Right kidney (tissue), 1 donor: ENCODE results near the gene GNG12.

Experiments
- DNase-seq: peaks from one replicate; pipeline ENCODE4 v3.0.0-alpha.2; 2016

Gene GNG12

DNA sequence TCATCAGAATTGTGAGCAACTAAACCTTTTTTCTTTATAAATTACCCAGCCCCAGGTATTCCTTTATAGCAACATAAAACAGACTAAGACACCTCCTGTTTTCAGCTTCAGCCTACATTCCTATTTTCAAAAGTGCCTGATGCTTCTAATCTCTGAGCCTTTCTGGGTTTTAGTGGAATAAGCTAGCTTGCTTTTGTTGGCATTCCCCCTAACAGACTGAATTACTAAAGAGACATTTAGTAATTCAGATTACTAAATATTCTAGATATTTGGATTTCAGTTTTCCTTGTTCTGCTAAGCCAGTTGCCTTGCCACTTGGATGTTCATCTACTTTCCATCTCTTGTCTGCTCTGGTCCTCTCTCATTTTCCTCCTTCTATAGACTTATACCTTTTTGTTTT lies 10.5 kb upstream of the GNG12 start:
- no peak for DNase-seq

DNA sequence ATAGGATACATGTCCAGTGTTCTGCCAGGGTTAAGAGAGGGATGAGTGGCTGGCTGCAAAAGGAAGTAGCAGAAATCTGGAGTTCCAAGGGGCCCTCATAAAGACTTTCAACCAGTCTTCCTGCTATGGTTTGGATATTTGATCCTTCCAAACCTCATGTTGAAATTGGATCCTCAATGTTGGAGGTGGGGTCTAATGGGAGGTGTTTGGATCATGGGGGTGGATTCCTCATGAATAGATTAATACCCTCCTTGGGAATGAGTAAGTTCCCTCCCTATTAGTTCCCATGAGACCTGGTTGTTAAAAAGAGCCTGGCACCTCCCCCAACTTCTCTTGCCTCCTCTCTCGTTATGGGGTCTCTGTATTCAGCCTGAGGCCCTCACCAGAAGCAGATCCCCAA lies 10.1 kb upstream of the GNG12 start:
- no peak for DNase-seq

DNA sequence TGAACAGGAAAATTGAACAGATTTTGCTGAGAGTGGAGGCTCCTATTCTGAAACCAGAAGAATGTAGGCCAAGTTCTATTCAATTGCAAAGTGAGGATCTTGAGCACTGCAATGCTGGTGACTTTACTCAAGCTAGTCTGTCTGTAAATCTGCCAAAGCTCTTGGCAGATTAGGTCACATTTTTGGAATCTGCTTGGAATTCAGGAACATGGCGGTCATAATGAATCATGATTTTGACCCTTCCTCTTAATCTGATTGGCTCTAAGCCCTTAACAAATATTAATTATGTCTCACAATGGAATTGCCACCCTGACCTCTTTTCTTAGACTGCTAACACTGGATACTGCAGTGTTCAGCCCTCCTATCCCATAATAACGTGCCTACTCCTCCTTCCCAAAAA lies 7.2 kb upstream of the GNG12 start:
- DNase-seq = no peak

DNA sequence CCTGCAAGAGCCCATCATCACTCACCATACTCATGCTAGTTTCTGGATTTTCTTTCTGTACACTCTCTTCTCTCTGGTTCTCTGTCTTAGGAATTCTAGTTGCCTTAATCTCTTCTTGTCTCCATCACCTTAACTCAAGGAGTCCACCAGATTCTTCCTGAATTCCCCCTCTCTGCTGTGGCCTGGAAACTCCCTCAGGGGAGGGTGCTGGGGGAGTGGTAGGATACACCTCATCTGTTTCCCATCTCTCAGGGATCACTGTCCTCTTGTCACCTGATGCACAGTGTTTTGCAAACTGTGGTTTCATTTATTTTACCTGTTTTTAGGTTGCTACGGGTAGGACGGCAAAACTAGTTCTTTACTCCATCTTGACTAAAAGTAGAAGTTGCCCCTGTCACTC lies 6.6 kb upstream of the GNG12 start:
- DNase-seq = no peak

DNA sequence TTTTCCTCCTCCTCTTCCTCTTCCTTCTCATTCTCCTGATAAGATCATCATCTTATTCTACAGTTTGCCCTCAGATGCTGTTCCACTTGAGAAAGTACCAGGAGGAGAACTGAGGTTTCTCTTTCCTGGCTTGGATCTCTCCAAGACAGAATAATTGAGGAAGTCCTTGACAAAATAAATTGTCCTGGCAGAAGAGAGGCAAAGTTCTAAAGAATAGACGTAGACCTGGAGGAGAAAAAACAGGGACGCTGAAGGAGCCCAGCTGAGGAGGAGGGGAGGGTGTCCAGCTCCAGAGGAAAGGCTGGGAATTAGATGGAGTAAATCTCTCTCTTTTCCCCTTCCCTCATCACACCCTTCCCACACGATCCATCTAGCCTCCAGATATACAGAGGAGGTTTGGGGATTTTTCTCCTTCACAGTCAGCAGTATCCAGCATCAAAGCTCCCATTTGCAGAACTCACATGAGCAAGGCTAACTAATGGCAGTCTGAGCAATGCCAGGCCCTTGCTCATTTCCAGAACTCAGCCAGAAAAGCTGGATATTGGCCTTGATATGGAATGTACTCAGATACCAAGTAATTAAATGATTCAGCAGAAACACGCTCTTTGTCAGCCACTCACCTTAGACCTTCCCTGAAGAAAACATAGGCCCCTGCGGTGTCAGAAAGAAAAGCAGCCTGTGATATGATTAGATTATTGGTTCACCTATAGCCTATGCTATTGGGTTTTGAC lies 5.1 kb upstream of the GNG12 start:
- no peak for DNase-seq

DNA sequence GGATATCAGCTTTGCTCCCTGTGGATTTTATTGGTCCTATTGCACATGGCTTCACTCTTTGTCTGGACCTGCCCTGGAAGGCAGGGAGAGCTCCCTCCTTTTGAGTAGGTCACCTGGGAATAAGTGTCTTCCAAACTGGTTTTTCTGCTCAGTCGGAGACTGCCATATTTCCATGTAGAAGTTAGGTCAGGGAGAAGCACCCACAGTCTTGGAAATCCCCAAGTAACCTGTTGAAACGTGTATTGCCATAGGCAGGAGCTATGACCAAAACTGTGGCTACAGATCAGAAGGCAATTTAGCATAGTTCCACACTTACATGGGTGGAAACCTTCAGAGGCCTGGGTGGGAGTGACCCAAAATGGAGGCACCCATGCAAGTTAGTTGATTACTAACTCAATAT lies 3.5 kb upstream of the GNG12 start:
- no peak for DNase-seq

DNA sequence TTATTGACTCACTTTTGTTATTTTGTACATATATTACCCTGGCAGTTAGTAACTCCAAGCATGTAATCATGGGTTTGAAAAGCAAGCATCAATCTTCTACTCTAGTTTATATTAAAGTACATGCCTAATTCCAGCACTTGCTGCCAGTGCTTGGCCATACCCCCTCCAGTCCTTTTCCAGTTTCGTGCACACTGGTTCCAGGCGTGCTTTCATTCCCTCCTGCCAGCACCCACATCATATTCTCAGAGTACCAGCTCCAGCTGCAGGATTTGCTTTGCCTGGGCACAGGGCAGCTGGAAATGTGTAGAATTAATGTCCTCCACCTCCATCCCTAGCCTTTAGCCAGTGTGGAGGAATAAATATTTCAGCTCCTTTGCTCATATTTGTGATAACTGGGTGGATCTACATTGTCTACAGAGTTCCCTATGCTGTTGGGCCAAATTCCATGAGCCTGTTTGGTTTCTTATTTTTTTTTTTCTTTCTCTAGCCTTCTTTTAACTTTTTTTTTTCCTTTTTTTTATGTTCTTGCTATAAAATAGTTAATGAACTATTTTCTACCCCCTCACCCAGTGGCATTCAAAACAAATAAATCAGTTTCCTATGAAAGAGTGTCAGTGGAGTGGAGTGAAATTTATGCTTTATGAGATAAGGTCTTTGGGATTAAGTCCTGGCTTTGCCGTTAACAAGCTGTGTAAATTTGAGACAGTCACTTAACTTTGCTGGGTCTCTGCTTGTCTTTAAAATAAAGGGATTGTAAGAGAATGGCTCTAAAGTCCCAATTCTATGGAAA lies 2.6 kb upstream of the GNG12 start:
- no peak for DNase-seq

DNA sequence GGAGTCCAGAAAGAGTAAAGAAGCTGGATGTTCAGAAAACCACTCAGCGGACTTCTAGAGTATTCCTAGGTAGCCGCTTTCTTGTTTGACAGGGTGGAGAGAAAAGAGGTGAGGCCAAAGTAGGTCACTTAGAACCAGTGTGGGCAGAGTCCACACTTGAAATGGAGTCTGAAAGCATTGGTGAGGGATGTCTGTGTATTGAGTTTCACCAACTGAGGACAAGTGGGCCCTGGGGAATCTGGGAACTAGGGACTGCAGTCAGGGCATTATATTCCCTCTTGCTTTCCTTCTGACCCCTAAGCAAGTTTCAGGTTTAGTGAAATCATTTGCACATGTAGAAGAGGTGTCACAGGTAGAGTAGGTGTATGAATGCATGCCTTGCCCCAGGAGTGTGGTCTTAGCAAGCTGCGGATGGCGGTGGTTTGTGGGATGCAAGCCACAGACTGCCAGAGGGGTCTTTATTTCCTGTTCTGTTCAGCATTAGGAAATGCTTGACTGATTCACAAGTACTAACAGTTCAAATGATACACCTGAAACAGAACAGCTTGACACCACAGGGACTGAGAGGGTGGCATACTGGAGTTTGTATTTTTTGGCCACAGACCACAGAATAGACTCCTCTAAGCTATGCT lies 1.1 kb upstream of the GNG12 start:
- peak; percentile 18 for DNase-seq

DNA sequence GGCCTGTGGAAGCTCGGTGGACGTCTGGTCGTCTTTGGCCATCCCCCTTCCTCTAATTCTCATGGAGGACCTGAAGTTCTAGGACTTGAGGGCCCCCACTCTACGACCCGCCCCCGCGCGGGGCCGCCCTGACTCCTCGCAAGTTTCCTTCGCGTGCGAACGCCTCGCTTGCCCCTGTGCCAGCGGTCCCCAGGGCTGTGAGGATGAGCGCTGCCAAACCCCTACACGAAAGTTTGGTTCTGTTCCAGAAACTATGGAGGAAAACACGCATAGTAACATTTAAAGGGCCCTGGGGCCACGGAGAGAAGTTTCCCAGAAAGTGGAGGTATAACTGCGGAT lies 304 bp upstream of the GNG12 start:
- no peak for DNase-seq

DNA sequence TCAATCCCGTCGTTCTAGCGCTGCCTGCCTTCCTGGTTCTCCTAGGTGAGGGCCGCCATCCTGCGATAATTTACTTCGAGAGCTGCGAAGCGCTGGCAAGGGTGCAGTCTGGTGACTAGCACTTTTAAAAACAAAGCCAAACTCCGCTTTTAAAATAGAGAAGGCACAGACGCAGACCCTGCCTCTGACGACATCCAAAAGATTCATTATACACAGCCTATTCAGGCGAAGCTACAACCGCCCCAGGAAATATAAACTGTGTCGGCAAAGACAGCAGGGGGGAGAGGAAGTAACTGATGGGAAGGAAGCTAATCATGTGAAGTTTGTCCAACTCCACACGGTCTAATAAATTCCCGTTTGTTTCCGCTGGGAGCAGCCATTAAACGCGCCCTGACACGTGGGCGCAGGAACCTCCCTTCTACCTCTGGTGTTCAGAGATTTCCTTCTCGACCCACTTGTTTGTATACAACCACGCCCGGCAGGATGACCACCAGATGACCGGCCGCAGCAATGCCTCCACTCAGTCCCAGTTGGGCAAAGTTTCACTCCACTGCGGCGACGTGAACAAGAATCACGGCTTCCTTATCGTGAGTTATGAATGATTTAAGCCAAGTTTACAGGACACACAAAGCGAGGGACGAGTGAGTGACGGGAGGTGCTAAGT lies 1.3 kb downstream of the GNG12 start:
- peak; percentile 79 for DNase-seq

DNA sequence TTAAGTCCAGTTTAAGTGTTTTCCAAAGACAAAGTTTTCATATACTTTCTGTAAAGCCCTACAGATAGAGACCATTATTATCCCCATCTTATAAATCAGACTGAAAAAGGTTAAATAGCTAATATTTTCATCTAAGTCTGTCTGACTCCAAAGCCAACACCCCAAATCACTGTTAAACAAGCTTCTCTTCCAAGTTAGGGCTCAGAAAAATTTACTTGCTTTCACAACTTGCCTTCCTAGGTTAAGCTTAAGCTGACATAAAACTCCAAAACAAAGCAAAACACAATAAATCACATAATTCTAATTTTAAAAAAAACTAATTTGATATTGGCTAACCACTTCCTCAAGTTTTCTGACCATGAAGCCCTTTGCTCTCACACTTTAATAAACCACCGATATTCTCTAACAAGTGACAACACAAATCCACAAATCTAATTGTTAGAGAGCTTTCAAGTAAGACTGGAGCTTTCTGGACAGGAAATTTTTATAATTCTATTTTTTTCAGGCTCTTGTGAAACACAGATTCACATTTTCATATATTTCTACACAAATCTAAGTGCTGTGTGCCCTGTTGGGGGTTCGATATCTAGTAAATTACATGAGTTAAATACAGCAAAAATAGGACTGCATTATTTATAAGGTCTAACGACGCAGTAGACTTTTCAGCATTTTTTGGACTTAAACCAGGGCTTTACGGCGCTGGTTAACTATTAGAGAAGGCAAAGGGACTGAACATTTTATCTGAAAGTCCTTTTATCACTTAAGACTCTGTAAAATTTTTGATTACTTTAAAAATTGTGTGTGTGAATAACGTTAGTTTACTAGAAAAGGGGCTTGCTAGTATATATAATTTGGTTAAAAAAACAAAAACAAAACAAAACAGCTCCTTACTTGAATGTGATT lies 2.1 kb downstream of the GNG12 start:
- DNase-seq = peak; percentile 31

DNA sequence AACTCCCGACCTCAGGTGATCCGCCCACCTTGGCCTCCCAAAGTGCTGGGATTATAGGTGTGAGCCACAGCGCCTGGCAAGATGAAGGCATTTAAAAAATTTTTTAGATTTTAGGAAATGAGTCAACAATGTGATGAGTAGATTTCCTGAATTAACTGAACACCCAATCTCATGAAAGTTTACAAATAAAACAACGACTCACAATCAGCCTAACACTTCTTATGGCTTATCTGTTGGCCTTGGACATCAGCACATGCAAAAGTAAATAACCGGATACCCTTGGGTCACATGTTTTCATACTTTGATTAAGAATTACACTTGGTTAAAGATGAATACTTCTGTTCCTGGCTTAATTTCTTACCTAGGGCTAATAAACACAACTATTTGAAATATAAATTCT lies 3.0 kb downstream of the GNG12 start:
- no peak for DNase-seq

DNA sequence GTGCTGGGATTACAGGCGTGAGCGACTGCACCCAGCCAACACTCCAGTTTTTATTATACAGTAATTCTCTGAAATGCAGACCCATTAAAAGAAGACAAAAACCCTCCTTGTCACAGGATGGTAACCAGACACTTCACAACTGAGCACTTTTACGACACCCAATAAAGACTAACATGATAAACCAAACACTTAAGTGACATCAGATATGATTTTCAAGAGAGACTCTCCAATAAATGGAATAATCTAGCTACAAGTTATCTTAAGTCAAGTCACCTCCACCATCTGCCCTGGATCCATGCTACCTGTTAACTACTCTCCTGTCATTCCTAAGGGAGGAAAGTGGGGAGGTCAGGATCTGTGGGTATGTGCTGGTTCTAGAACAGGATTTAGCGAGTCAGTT lies 5.6 kb downstream of the GNG12 start:
- no peak for DNase-seq

DNA sequence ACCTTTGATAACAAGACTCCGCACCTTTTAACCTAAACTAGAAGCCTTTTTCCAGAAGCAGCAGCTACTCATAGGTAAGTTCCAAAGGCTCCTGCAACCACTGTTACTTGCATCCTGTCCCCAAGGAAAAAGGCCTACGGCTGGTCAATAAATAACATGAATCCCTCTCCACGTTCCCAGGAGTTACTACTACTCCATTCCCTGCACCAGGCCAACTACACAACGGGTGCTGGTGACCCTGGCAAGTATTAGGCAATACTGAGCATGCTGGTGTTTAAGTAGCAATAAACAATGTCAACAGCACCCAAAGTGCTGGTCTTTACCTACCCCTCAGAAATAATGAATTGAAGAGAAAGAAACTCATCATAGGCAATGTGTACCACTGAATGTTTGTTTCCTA lies 7.7 kb downstream of the GNG12 start:
- no peak for DNase-seq

DNA sequence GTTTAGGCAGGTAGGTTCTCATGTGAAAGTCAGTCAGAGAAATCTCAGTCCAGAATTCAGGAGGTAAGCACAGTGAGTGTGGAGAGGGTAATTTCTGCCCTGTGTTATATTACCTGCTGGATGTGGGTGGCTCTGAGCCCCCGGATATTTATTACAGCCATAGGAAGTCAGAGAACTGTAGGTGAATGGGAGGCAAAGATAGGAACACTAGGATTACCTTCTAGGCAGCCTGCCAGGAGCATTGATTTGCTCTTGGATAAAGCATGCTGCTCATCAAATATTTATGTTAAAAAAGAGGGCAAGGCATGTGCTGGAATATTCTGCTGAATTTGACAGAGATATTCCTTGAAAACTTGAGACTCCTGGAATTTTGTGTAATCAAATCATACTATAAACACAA lies 8.5 kb downstream of the GNG12 start:
- DNase-seq = no peak

DNA sequence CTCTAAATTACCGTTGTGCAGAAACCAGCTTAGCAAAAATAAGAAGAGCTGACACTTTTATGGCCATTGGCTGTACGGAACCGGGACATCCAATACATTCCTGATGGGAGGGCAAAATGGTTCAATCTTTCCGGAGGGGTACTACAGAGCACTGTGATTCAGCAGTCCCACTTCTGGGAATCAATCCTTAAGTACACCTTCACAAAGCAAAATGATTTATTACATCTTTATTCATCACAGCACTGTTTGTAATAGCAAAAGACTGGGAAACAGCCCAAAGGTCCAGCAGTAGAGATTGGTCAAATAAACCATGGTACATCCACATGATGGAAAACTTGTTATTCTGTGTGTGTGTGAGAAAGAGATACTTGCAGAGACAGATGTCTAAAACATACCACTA lies 9.7 kb downstream of the GNG12 start:
- no peak for DNase-seq

DNA sequence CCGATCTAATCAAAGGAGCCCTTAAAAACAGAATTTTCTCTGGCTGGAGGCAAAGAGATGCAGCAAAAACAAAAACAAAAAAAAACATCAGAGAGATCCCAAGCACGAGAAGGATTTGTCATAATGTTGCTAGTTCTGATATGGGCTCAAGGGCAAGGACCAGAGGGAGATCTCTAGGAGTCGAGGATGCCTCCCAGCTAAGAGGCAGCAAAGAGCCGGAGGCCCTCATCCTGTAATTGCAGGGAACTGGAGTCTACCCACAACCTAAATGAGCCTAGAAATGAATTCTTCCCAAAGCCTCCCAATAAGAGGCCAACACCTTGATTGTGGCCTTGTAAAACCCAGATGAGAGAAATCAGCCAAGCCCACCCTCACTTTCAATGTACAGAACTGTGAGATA lies 12.0 kb downstream of the GNG12 start:
- DNase-seq = no peak

DNA sequence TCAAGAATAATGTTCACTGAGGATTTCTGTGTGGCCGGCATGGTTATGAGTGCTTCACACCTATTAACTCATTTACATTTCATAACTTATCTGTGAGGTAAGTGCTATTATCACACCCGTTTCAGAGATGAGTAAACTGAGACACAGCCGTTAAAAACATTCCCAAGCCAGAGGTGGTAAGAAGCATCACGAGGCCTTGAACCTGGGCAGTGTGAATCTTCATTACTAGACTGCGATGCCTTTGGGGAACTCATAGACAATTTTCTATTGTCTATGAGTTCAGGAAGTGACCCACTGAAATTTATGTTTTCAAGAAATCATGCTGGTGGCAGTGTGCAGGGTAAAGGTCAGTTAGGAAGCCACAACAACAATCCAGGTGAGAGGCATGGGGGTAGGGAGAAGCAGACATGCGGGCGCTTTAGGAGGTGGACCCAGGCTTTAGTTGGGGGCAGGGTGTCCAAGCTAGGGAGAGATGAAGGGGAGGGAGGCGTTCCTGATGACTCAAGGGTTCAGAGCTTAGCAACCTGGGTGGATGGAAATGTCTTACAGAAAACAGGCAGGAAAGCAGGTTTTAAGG lies 14.5 kb downstream of the GNG12 start:
- DNase-seq = no peak

DNA sequence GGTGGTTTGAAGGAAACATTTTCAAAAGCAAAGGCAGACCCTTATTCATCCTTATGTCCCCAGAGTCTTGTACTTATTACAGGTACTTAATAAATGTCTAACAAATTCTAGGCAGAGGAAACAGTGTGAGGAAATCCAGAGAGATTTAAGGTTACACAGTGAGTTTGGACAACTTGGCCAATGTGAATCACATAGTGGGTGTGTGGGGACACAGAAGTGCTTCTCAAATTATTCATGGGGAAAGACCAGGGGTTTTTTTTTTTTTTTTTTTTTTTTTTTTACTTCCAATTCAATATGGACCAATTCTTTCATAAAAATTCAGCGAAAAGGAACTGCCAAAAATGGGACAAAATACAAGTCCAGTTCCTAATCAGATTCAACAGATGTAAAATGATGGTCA lies 15.1 kb downstream of the GNG12 start:
- no peak for DNase-seq

DNA sequence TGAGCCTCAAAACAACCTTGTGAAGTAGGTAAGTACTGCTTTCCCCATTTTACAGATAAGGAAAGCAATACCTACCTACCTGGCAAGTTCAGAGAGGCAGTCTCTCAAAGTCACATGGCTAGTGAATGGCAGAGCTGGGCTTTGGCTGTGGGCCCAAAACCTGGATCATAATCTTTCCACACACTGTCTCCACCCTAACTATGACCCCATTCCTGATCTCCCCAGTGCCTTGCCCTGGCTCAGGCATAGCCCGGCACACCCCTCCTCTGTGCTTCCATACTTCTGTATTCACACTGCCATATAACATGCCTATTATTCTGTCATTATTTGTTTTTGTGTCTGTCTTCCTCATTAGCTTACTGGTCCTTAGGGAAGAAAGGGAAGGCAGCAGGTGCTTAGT lies 15.9 kb downstream of the GNG12 start:
- DNase-seq = no peak

DNA sequence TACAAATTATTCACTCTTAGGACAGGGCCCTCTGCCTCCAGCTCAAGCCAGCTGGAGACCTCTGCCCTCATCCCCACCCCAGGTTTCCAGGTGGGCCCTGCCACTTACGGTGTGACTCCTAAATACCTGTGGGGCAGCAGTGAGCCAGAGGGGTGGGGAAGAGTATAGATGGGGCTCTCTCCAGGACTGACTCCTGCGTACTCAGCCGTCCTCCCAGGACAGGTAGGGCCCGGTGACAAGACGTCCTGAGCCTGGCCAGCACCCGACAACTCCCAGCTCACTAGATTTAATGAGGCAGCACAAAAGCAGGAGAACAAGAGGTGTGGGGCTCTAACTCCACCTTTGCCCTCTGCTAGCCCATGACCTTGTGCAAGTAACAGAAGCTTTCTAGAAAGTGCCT lies 16.8 kb downstream of the GNG12 start:
- DNase-seq = no peak

DNA sequence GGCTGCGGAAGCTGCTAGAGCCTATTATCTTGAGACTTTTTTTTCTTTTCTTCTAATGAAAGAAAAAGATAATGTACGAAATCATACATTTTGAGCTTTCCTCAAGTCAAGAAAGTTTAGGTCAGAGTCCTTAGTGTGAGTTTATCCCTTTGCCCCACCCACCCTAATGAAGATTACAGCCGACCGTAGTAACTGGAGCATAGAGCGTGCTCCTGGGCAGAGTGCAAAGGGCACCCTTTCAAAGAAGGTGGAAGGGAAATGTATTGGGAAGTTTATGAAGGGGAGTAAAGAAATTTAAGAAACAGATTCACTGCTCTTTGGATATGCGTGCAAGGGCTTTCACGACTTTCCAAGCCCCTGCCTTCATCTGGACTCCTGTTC lies 17.2 kb downstream of the GNG12 start:
- DNase-seq = no peak
